GM23338 (cell line): ENCODE results near the gene MAP3K21. TPM values are rescaled to one million over a fixed set of nuclear protein-coding genes. Genes with fewer than 3 reads are reported as not detected.

Experiments
- ATAC-seq: fragments of 200-7000 bp; cut with Tn5 transposase; 3 replicates; pipeline ENCODE4 v1.9.1; 2020
- DNase-seq: peaks from one replicate; pipeline ENCODE4 v3.0.0-alpha.2; 2015; ENCODE audit warnings: low spot score
- H2AFZ ChIP-seq: fragments of 200-600 bp; sonication (generic); 2 replicates; pipeline ENCODE4 v1.8.0; 2016; ENCODE audit warnings: antibody characterized with exemption, mild to moderate bottlenecking, moderate library complexity
- H3F3A ChIP-seq: fragments of 200-600 bp; sonication (generic); replicated peaks from 2 replicates; pipeline ENCODE4 v1.8.0; 2017; ENCODE audit warnings: antibody characterized with exemption, mixed run types, low read depth
- H3K27ac ChIP-seq: fragments of 200-600 bp; sonication (generic); 2 replicates; pipeline ENCODE4 v1.6.1; 2016; ENCODE audit warnings: low read depth
- H3K27me3 ChIP-seq: fragments of 200-600 bp; sonication (generic); 2 replicates; pipeline ENCODE4 v1.8.0; 2016; ENCODE audit warnings: mild to moderate bottlenecking, mixed run types, moderate library complexity; ENCODE audit not compliant: insufficient read depth
- H3K36me3 ChIP-seq: fragments of 200-600 bp; sonication (generic); 2 replicates; pipeline ENCODE4 v1.8.0; 2016; ENCODE audit warnings: mild to moderate bottlenecking; ENCODE audit not compliant: insufficient read depth
- H3K4me1 ChIP-seq: fragments of 200-600 bp; sonication (generic); 2 replicates; pipeline ENCODE4 v1.8.0; 2016; ENCODE audit warnings: mild to moderate bottlenecking, moderate library complexity; ENCODE audit not compliant: insufficient read depth
- H3K4me2 ChIP-seq: fragments of 200-600 bp; sonication (generic); 2 replicates; pipeline ENCODE4 v1.7.1; 2017; ENCODE audit warnings: mixed run types
- H3K4me3 ChIP-seq: fragments of 200-600 bp; sonication (generic); 2 replicates; pipeline ENCODE4 v1.6.1; 2016; ENCODE audit warnings: mixed run types
- H3K79me2 ChIP-seq: fragments of 200-600 bp; sonication (generic); replicated peaks from 2 replicates; pipeline ENCODE4 v1.8.0; 2017; ENCODE audit warnings: mild to moderate bottlenecking; ENCODE audit not compliant: insufficient read depth
- H3K9me2 ChIP-seq: fragments of 200-600 bp; sonication (generic); 2 replicates; pipeline ENCODE4 v1.8.0; 2017; ENCODE audit not compliant: insufficient read depth
- H4K20me1 ChIP-seq: fragments of 200-600 bp; sonication (generic); replicated peaks from 2 replicates; pipeline ENCODE4 v1.8.0; 2017; ENCODE audit warnings: mild to moderate bottlenecking; ENCODE audit not compliant: insufficient read depth
- H3K27ac Mint-ChIP-seq: 2 replicates; pipeline ENCODE4 v1.8.0; 2020; ENCODE audit warnings: inconsistent platforms, mild to moderate bottlenecking, moderate library complexity, mixed read lengths
- H3K27me3 Mint-ChIP-seq: 3 replicates; pipeline ENCODE4 v1.8.0; 2022; ENCODE audit warnings: low read depth, mild to moderate bottlenecking, moderate library complexity, mixed read lengths, inconsistent platforms; ENCODE audit not compliant: insufficient read depth, poor library complexity
- H3K36me3 Mint-ChIP-seq: 3 replicates; pipeline ENCODE4 v1.8.0; 2021; ENCODE audit warnings: low read depth, mild to moderate bottlenecking, inconsistent platforms, moderate library complexity, mixed read lengths
- H3K4me1 Mint-ChIP-seq: 3 replicates; pipeline ENCODE4 v1.8.0; 2020; ENCODE audit warnings: mild to moderate bottlenecking, inconsistent platforms, mixed read lengths
- H3K4me3 Mint-ChIP-seq: 3 replicates; pipeline ENCODE4 v1.8.0; 2021; ENCODE audit warnings: moderate library complexity, mild to moderate bottlenecking, inconsistent platforms, mixed read lengths
- H3K9me3 Mint-ChIP-seq: 3 replicates; pipeline ENCODE4 v1.8.0; 2020; ENCODE audit warnings: moderate library complexity, mild to moderate bottlenecking, inconsistent platforms, mixed read lengths
- CREB1 ChIP-seq: fragments of 250-450 bp; sonication (Bioruptor Pico); IDR thresholded peaks from 2 replicates; pipeline ENCODE4 v1.5.0; 2020; ENCODE audit warnings: low read depth, mild to moderate bottlenecking, moderate library complexity
- ETS1 ChIP-seq: IDR thresholded peaks from 2 replicates; pipeline ENCODE4 v1.6.1; 2016; ENCODE audit warnings: antibody characterized with exemption
- EZH2 ChIP-seq: fragments of 200-600 bp; sonication (generic); IDR thresholded peaks from one replicate; pipeline ENCODE4 v1.8.0; 2017; ENCODE audit warnings: antibody characterized with exemption, mild to moderate bottlenecking, low read depth; ENCODE audit not compliant: unreplicated experiment
- EZH2phosphoT487 ChIP-seq: fragments of 200-600 bp; sonication (generic); IDR thresholded peaks from one replicate; pipeline ENCODE4 v1.8.1; 2018; ENCODE audit warnings: antibody characterized with exemption; ENCODE audit not compliant: unreplicated experiment
- JUNB ChIP-seq: IDR thresholded peaks from one replicate; pipeline ENCODE4 v1.6.1; 2016; ENCODE audit warnings: antibody characterized with exemption; ENCODE audit not compliant: unreplicated experiment
- NANOG ChIP-seq: IDR thresholded peaks from 2 replicates; pipeline ENCODE4 v1.6.1; 2016; ENCODE audit warnings: antibody characterized with exemption, borderline replicate concordance
- POLR2AphosphoS5 ChIP-seq: IDR thresholded peaks from 2 replicates; pipeline ENCODE4 v1.6.1; 2016; ENCODE audit warnings: antibody characterized with exemption, low read depth
- STAT1 ChIP-seq: IDR thresholded peaks from one replicate; pipeline ENCODE4 v1.6.1; 2016; ENCODE audit warnings: antibody characterized with exemption; ENCODE audit not compliant: unreplicated experiment
- ZNF114 ChIP-seq: fragments of 250-450 bp; sonication (Bioruptor Pico); IDR thresholded peaks from 2 replicates; pipeline ENCODE4 v1.5.0; 2020; ENCODE audit warnings: mild to moderate bottlenecking, moderate library complexity
- ZNF331 ChIP-seq: fragments of 250-450 bp; sonication (Bioruptor Pico); IDR thresholded peaks from 2 replicates; pipeline ENCODE4 v1.5.0; 2020; ENCODE audit warnings: low read depth, mild to moderate bottlenecking, moderate library complexity
- polyA plus RNA-seq: library from polyadenylated mRNA; unstranded; fragments of >200 nt; fragmentation: Nextera tagmentation; extraction: Ambion mirVana; gene quantifications from 2 replicates; pipeline ENCODE4 v1.2.1, GENCODE V29; 2016
- total RNA-seq: library from RNA; depleted of rRNA; stranded (reverse); fragments of >200 nt; shearing (Covaris generic); gene quantifications from 2 replicates; pipeline ENCODE4 v1.2.3, GENCODE V29; 2014
- TF ChIP-seq, protein P1 (sequence below), 2 experiments: fragments of 200-600 bp in 1 of 2; sonication (generic) in 1 of 2; conservative IDR thresholded peaks; 2 replicates each; pipeline versions ENCODE4 v1.5.1 to v1.6.1; 2016 to 2017; ENCODE audit warnings: antibody characterized with exemption in 2 of 2, low read depth in 2 of 2, mild to moderate bottlenecking in 2 of 2, moderate library complexity in 1 of 2
- TF ChIP-seq, protein P2 (sequence below): fragments of 250-450 bp; sonication (Bioruptor Pico); IDR thresholded peaks from 2 replicates; pipeline ENCODE4 v1.5.0; 2020; ENCODE audit warnings: mild to moderate bottlenecking, moderate library complexity
- TF ChIP-seq, protein P3 (sequence below): IDR thresholded peaks from one replicate; pipeline ENCODE4 v1.6.1; 2018; ENCODE audit warnings: antibody characterized with exemption; ENCODE audit not compliant: unreplicated experiment

Gene MAP3K21
- total and polyA plus RNA-seq, 2 experiments from 2014 or later: 11.7 to 40.1 TPM

DNA sequence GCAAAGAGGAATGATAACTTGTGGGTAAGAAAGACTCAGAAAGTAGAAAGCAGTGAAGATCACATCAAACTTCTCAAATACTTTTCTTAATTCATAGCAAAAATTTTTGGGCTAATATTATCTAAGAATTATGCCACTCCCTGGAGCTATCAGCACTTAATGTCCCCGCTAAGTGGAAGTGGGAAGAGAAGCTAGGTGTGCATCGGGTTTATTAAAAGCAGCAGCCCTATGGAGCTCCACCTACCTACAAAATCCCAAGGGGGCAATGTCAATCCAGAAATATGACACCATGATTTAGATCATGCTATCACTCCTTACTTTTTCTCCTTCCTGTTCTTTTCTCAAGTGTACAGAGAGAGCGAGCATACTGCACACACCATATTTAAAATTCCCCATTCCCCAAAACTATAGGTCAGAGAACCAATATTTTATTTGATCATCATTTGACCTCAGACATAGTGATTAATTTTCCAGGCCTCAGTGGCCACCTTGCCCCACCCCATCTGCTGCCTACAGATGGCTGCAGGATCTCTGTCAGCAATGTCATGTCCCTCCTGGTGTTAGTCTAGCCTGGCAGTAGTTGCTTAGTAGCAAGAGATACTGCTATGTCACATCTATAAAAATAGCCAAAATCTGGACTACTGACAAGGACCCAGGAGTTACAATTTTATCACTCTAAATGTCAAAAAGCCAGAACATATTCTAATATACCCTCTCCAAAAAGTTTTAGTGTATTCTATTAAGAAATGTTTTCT, 66.6 kb downstream of the MAP3K21 start:
- no peaks in the 10 kb centered on the region for H3K79me2 ChIP-seq
- no peak overlapping the region for H3K27ac Mint-ChIP-seq
- TF ChIP-seq POLR2AphosphoS5: no peak
- TF ChIP-seq ZNF331 (CRISPR knock-in tag): no peak
- TF ChIP-seq ETS1: no peak
- no peak for TF ChIP-seq NANOG
- no peak for TF ChIP-seq EZH2phosphoT487
- TF ChIP-seq JUNB: no peak
- TF ChIP-seq STAT1: no peak
- no peak for TF ChIP-seq CREB1 (CRISPR knock-in tag)
- TF ChIP-seq, protein P1, sequence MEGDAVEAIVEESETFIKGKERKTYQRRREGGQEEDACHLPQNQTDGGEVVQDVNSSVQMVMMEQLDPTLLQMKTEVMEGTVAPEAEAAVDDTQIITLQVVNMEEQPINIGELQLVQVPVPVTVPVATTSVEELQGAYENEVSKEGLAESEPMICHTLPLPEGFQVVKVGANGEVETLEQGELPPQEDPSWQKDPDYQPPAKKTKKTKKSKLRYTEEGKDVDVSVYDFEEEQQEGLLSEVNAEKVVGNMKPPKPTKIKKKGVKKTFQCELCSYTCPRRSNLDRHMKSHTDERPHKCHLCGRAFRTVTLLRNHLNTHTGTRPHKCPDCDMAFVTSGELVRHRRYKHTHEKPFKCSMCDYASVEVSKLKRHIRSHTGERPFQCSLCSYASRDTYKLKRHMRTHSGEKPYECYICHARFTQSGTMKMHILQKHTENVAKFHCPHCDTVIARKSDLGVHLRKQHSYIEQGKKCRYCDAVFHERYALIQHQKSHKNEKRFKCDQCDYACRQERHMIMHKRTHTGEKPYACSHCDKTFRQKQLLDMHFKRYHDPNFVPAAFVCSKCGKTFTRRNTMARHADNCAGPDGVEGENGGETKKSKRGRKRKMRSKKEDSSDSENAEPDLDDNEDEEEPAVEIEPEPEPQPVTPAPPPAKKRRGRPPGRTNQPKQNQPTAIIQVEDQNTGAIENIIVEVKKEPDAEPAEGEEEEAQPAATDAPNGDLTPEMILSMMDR (conservative IDR thresholded peaks at IDR 0.05; ENCODE audit: low read depth in 2 of 2): no peak
- TF ChIP-seq ZNF114: no peak
- TF ChIP-seq, protein P2, sequence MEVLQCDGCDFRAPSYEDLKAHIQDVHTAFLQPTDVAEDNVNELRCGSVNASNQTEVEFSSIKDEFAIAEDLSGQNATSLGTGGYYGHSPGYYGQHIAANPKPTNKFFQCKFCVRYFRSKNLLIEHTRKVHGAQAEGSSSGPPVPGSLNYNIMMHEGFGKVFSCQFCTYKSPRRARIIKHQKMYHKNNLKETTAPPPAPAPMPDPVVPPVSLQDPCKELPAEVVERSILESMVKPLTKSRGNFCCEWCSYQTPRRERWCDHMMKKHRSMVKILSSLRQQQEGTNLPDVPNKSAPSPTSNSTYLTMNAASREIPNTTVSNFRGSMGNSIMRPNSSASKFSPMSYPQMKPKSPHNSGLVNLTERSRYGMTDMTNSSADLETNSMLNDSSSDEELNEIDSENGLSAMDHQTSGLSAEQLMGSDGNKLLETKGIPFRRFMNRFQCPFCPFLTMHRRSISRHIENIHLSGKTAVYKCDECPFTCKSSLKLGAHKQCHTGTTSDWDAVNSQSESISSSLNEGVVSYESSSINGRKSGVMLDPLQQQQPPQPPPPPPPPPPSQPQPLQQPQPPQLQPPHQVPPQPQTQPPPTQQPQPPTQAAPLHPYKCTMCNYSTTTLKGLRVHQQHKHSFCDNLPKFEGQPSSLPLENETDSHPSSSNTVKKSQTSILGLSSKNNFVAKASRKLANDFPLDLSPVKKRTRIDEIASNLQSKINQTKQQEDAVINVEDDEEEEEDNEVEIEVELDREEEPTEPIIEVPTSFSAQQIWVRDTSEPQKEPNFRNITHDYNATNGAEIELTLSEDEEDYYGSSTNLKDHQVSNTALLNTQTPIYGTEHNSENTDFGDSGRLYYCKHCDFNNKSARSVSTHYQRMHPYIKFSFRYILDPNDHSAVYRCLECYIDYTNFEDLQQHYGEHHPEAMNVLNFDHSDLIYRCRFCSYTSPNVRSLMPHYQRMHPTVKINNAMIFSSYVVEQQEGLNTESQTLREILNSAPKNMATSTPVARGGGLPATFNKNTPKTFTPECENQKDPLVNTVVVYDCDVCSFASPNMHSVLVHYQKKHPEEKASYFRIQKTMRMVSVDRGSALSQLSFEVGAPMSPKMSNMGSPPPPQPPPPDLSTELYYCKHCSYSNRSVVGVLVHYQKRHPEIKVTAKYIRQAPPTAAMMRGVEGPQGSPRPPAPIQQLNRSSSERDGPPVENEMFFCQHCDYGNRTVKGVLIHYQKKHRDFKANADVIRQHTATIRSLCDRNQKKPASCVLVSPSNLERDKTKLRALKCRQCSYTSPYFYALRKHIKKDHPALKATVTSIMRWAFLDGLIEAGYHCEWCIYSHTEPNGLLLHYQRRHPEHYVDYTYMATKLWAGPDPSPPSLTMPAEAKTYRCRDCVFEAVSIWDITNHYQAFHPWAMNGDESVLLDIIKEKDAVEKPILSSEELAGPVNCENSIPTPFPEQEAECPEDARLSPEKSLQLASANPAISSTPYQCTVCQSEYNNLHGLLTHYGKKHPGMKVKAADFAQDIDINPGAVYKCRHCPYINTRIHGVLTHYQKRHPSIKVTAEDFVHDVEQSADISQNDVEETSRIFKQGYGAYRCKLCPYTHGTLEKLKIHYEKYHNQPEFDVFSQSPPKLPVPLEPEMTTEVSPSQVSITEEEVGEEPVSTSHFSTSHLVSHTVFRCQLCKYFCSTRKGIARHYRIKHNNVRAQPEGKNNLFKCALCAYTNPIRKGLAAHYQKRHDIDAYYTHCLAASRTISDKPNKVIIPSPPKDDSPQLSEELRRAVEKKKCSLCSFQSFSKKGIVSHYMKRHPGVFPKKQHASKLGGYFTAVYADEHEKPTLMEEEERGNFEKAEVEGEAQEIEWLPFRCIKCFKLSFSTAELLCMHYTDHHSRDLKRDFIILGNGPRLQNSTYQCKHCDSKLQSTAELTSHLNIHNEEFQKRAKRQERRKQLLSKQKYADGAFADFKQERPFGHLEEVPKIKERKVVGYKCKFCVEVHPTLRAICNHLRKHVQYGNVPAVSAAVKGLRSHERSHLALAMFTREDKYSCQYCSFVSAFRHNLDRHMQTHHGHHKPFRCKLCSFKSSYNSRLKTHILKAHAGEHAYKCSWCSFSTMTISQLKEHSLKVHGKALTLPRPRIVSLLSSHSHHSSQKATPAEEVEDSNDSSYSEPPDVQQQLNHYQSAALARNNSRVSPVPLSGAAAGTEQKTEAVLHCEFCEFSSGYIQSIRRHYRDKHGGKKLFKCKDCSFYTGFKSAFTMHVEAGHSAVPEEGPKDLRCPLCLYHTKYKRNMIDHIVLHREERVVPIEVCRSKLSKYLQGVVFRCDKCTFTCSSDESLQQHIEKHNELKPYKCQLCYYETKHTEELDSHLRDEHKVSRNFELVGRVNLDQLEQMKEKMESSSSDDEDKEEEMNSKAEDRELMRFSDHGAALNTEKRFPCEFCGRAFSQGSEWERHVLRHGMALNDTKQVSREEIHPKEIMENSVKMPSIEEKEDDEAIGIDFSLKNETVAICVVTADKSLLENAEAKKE (CRISPR knock-in tag): no peak
- TF ChIP-seq, protein P3, sequence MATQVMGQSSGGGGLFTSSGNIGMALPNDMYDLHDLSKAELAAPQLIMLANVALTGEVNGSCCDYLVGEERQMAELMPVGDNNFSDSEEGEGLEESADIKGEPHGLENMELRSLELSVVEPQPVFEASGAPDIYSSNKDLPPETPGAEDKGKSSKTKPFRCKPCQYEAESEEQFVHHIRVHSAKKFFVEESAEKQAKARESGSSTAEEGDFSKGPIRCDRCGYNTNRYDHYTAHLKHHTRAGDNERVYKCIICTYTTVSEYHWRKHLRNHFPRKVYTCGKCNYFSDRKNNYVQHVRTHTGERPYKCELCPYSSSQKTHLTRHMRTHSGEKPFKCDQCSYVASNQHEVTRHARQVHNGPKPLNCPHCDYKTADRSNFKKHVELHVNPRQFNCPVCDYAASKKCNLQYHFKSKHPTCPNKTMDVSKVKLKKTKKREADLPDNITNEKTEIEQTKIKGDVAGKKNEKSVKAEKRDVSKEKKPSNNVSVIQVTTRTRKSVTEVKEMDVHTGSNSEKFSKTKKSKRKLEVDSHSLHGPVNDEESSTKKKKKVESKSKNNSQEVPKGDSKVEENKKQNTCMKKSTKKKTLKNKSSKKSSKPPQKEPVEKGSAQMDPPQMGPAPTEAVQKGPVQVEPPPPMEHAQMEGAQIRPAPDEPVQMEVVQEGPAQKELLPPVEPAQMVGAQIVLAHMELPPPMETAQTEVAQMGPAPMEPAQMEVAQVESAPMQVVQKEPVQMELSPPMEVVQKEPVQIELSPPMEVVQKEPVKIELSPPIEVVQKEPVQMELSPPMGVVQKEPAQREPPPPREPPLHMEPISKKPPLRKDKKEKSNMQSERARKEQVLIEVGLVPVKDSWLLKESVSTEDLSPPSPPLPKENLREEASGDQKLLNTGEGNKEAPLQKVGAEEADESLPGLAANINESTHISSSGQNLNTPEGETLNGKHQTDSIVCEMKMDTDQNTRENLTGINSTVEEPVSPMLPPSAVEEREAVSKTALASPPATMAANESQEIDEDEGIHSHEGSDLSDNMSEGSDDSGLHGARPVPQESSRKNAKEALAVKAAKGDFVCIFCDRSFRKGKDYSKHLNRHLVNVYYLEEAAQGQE: no peak
- no peak for TF ChIP-seq EZH2
- H3K4me2 ChIP-seq: no peak overlapping the region
- H3K4me1 ChIP-seq: peaks cover 14% of the 10 kb centered on the region
- peaks cover 2% of the 10 kb centered on the region for H3K27me3 Mint-ChIP-seq
- no peaks in the 10 kb centered on the region for H3K36me3 Mint-ChIP-seq
- H2AFZ ChIP-seq: peak overlapping the region; percentile 70; the same call in 1 of the 2 replicates
- H3K4me1 Mint-ChIP-seq: peaks cover 7% of the 10 kb centered on the region; the same call in 2 of the 3 replicates
- no peak overlapping the region for H3K4me3 ChIP-seq
- no peak overlapping the region for H3K4me3 Mint-ChIP-seq
- H3F3A ChIP-seq: no peaks in the 10 kb centered on the region
- H4K20me1 ChIP-seq: no peaks in the 10 kb centered on the region
- H3K27me3 ChIP-seq: no peaks in the 10 kb centered on the region
- ATAC-seq: no peak
- no peak overlapping the region; the same call in 1 of the 2 replicates for H3K27ac ChIP-seq
- no peak for DNase-seq
- peaks cover 3% of the 10 kb centered on the region; the same call in 1 of the 3 replicates for H3K9me3 Mint-ChIP-seq
- no peaks in the 10 kb centered on the region for H3K36me3 ChIP-seq
- H3K9me2 ChIP-seq: no peaks in the 10 kb centered on the region
